Pancreas (tissue), 10 donors: ENCODE data around the gene RFC1. TPM values are rescaled to one million over a fixed set of nuclear protein-coding genes. Genes with fewer than 3 reads are reported as not detected.
"Not testable (repeated sequence)": the region's sequence is repeated elsewhere in the genome, so short reads cannot be mapped to it uniquely, and the experiment has no call there.

Experiments used
- ATAC-seq, 4 donors: fragments of 200-7000 bp; cut with Tn5 transposase; one replicate each; pipeline versions ENCODE4 v1.8.0 to v1.9.1; 2020; ENCODE audit warnings: mild to moderate bottlenecking in 4 of 4, moderate library complexity in 4 of 4
- DNase-seq, 6 donors: peaks; one replicate each; pipeline ENCODE4 v3.0.0-alpha.2; 2020
- FAIRE-seq: peaks from 2 replicates; lab custom pipeline; 2012; peaks lifted over from hg19 to GRCh38; lab: Jason Lieb, UNC
- H3K27ac ChIP-seq, 4 donors: fragments of 200-600 bp; sonication (generic); 1 replicate in 3 of 4; 2 replicates in 1 of 4; pipeline versions ENCODE4 v1.5.0 to v1.8.0; 2020
- H3K27me3 ChIP-seq, 4 donors: fragments of 200-600 bp; one replicate each; pipeline ENCODE4 v1.8.0; 2021
- H3K36me3 ChIP-seq, 3 donors: fragments of 200-600 bp; sonication (generic) in 1 of 3; one replicate each; pipeline versions ENCODE4 v1.5.0 to v1.8.0; 2020 to 2021
- H3K4me1 ChIP-seq, 3 donors: fragments of 200-600 bp; one replicate each; pipeline ENCODE4 v1.8.0; 2021
- H3K4me3 ChIP-seq, 4 donors: fragments of 200-600 bp; sonication (generic) in 2 of 4; one replicate each; pipeline versions ENCODE4 v1.5.0 to v1.8.0; 2020 to 2021
- H3K9me3 ChIP-seq, 4 donors: fragments of 200-600 bp; one replicate each; pipeline ENCODE4 v1.8.0; 2021
- WGBS, 2 donors: extraction: QIAGEN DNeasy Blood & Tissue Kit; methylation state at CpG; one replicate each; pipeline ENCODE4 v1.1.7; 2013; 5-methylcytosine and 5-hydroxymethylcytosine counted together
- intact Hi-C, 3 donors: fragments of 100-400 bp; cut with DNase I; formaldehyde crosslinking; loops; one replicate each; pipeline versions ENCODE4 v1.11.1 to v1.14.2; 2022
- polyA plus RNA-seq, 2 donors: library from polyadenylated mRNA; stranded (reverse); fragments of 200-250 nt; gene quantifications; one replicate each; pipeline ENCODE4 v1.2.3, GENCODE V29; 2013
- total RNA-seq, 6 donors: library from RNA; stranded (reverse); fragmentation: NEBNext Ultra II Directional in 4 of 6; extraction: Animal tissue kit (Norgen Biotek cat#: 25700) in 4 of 6; gene quantifications; one replicate each; pipeline versions ENCODE4 v1.2.1 to v1.2.4, GENCODE V29; 2021 to 2023
- TF ChIP-seq, protein P1 (sequence below), 4 donors: fragments of 200-600 bp; sonication (generic) in 3 of 4; IDR thresholded peaks; one replicate each; pipeline versions ENCODE4 v1.5.0 to v1.8.0; 2021; ENCODE audit warnings: antibody characterized with exemption in 4 of 4
- donor health status: healthy with polysubstance abuse.
- donor health status: DM: no; HTN: no; CAD: no; lungs with moderate emphysema.
- donor health status: DM: no; HTN: no; CAD: no.
- donor health status: control.
- donor health status: control.
- donor health status: Bipolar disorder and iron deficiency.
- donor health status: DM: yes; HTN: yes; CAD: no.
- donor health status: DM: no; HTN: no; CAD: no.
- donor health status: DM: no; HTN: no; CAD: no.
- donor health status: DM: yes; HTN: yes; CAD: no.

RFC1 gene
- total and polyA plus RNA-seq, 8 donors: 9.1 to 53.1 (median 35.7) TPM

DNA sequence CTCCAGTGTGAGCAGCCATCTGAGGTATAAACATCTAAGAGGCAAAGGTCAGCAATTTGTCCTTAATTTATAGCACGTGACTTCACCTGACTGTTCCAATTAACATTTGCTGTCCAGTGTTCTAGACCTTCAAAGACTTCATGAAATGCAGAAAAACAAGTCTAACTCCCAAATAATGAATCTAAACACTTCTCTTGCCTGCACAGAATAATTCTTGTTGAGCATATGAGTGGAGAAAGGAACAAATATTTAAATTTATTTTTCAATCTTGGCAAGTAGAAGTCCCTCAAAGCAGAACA lies 12.0 kb downstream of the RFC1 start:
- no peaks in the 10 kb centered on the region for H3K27me3 ChIP-seq
- FAIRE-seq: peak; percentile 32
- intact Hi-C loops: no loop called here
- TF ChIP-seq, protein P1, sequence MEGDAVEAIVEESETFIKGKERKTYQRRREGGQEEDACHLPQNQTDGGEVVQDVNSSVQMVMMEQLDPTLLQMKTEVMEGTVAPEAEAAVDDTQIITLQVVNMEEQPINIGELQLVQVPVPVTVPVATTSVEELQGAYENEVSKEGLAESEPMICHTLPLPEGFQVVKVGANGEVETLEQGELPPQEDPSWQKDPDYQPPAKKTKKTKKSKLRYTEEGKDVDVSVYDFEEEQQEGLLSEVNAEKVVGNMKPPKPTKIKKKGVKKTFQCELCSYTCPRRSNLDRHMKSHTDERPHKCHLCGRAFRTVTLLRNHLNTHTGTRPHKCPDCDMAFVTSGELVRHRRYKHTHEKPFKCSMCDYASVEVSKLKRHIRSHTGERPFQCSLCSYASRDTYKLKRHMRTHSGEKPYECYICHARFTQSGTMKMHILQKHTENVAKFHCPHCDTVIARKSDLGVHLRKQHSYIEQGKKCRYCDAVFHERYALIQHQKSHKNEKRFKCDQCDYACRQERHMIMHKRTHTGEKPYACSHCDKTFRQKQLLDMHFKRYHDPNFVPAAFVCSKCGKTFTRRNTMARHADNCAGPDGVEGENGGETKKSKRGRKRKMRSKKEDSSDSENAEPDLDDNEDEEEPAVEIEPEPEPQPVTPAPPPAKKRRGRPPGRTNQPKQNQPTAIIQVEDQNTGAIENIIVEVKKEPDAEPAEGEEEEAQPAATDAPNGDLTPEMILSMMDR (IDR thresholded peaks at IDR 0.05): no peak
- H3K4me3 ChIP-seq: peak overlapping the region in 1 of 4 donors; percentile 28
- H3K36me3 ChIP-seq: peaks cover 0 to 10% (median 8%) of the 10 kb centered on the region in 3 donors
- peaks cover 0 to 2% (median 0%) of the 10 kb centered on the region in 4 donors for H3K9me3 ChIP-seq
- peak overlapping the region in 2 of 4 donors; percentile 70 to 92 for H3K27ac ChIP-seq
- no peak for DNase-seq
- ATAC-seq: peak; percentile 41 to 68 (median 52)
- peaks cover 7 to 34% (median 27%) of the 10 kb centered on the region in 3 donors for H3K4me1 ChIP-seq
- WGBS, 2 donors: 4 to 6% methylated on average over 1 of the region's 1 CpG

DNA sequence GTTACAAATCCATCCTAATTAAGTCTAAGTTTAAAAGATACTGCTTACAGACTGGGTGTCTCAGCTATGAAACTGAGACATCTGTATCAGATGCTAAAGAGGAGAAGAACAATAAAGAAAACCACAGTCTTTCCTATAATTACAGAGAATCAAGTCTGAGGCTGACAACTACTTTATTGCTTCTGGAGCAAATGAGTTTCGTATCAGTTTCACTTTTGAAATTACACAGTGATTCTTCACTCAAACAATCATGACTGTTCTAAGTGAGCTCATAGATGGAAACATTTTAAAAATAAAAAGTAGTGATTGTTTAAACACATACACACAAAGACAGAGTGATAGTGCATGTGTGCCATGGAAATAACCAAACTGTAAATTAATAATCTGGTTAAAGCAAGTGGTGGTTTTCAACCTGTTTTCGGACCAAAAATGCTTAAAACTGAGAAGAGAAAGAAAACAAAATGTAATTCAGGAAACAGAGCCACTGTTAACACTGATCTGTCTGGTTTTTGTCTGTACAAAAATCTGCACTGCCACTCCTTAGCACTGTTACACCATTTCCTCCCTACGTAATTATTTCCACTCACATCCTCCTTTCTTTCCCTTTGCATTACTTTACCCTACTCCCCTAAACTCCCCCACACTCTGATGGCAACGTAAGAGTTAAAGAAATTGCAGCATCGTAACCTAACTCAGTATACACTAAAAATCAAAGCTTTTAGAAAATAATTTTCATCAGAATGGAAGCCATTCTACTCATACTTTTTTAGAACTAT lies 12.5 kb downstream of the RFC1 start:
- no peak for DNase-seq
- TF ChIP-seq, protein P1 (IDR thresholded peaks at IDR 0.05): no peak
- ATAC-seq: peak; percentile 60 to 87 (median 67)
- H3K4me1 ChIP-seq: peaks cover 4 to 34% (median 27%) of the 10 kb centered on the region in 3 donors
- peak overlapping the region in 1 of 4 donors; percentile 28 for H3K4me3 ChIP-seq
- no peaks in the 10 kb centered on the region for H3K27me3 ChIP-seq
- H3K27ac ChIP-seq: peak overlapping the region in 2 of 4 donors; percentile 70 to 92
- WGBS, 2 donors: 9 to 11% methylated on average over 5 of the region's 5 CpGs
- peaks cover 0 to 2% (median 0%) of the 10 kb centered on the region in 4 donors for H3K9me3 ChIP-seq
- peak; percentile 90 for FAIRE-seq
- intact Hi-C loops: no loop called here
- H3K36me3 ChIP-seq: peaks cover 0 to 10% (median 8%) of the 10 kb centered on the region in 3 donors

DNA sequence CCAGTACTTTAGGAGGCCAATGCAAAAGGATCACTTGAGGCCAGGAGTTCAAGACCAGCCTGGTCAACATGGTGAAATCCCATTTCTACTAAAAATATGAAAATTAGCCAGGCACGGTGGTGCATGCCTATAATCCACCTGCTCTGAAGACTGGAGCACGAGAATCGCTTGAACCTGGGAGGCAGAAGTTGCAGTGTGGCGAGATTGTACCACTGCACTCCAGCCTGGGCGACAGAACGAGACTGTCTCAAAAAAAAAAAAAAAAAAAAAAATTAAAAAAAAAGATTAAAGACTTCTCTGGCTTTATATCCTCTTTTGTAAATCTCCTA lies 13.0 kb downstream of the RFC1 start:
- Histone ChIP-seq H3K4me1 (peaks cover 0 to 30% (median 27%) of the 10 kb centered on the region in 3 donors), H3K27ac (peak overlapping the region in 2 of 4 donors; percentile 70 to 92), H3K4me3 (peak overlapping the region in 1 of 4 donors; percentile 28)
- peak in 3 of 4 donors; percentile 13 to 35 (median 28) for ATAC-seq
- WGBS, 2 donors: 73 to 75% methylated on average over 6 of the region's 6 CpGs
- H3K9me3 ChIP-seq, H3K36me3 ChIP-seq, intact Hi-C loops, H3K27me3 ChIP-seq, FAIRE-seq, DNase-seq: not testable (repeated sequence)

DNA sequence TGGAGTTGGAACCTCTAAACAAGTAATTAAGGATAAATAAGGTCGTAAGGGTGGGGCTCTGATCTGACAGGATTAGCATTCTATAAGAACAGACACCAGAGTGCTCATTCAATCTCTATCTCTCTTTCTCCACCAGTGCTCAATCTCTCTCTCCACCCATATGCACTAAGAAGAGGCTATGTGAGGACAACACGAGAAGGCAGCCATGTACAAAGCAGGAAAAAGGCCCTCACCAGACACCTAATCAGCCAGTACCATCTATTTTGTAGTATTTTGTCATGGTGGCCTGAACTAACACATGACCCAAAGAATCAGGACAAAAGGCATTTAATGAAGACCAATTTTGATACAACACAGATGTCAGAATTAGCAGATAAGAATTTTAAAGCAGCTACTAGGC lies 16.8 kb downstream of the RFC1 start:
- DNase-seq (no peak), FAIRE-seq (no peak), ATAC-seq (no peak)
- WGBS, 2 donors: 91 to 100% methylated on average over 2 of the region's 2 CpGs
- H3K9me3 ChIP-seq: peaks cover 0 to 2% (median 0%) of the 10 kb centered on the region in 4 donors
- TF ChIP-seq, protein P1 (IDR thresholded peaks at IDR 0.05): no peak
- intact Hi-C loops: no loop called here
- H3K4me3 ChIP-seq: no peak overlapping the region
- no peak overlapping the region for H3K27ac ChIP-seq
- peaks cover 0 to 10% (median 8%) of the 10 kb centered on the region in 3 donors for H3K36me3 ChIP-seq
- peaks cover 4 to 23% (median 18%) of the 10 kb centered on the region in 3 donors for H3K4me1 ChIP-seq
- H3K27me3 ChIP-seq: no peaks in the 10 kb centered on the region

DNA sequence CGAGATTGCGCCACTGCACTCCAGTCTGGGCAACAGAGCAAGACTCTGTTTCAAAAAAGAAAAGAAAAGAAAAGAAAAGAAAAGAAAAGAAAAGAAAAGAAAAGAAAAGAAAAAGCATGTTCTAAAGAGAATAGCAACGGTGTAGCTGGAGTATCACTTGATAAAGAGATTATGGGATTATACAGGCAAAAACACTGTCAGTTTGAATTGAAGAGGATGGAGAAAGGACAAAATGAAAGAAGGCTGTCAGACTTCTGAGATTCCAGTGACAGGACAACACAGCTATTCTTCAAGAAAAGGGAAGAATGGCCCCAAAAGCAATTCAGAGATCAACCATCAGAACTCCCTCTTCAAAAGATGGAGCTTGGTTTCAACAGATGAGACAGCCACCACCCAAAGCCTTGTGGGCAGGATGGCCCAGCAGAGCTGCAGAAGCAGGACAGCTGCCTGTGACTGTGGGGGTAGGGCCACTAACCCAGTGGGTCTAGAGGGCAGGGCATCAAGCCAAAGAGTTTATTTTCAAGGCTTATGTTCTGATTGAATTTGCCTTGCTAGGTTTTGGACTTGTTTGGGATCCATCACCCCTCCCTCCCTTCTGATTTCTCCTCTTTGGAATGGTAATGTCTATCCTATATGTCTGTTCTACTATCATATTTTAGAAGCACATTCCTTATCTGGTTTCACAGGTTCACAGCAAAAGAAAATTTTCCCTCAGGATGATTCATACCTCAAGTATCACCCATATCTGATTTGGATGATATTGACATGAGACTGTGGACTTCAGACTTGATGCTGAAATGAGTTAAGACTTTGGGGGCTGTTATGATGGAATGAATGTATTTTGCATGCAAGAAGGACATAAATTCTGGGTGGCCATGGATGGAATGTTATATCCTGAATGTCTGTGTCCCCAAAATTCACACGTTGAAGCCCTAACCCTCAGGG lies 17.5 kb downstream of the RFC1 start:
- H3K4me1 ChIP-seq: peaks cover 4 to 17% (median 11%) of the 10 kb centered on the region in 3 donors
- intact Hi-C loops: no loop called here
- no peak overlapping the region for H3K27ac ChIP-seq
- WGBS, 2 donors: 89 to 96% methylated on average over 4 of the region's 4 CpGs
- H3K36me3 ChIP-seq: peaks cover 0 to 10% (median 8%) of the 10 kb centered on the region in 3 donors
- no peak overlapping the region for H3K4me3 ChIP-seq
- FAIRE-seq (no peak), DNase-seq (no peak), ATAC-seq (no peak)
- no peaks in the 10 kb centered on the region for H3K27me3 ChIP-seq
- TF ChIP-seq, protein P1 (IDR thresholded peaks at IDR 0.05): no peak
- peaks cover 0 to 2% (median 0%) of the 10 kb centered on the region in 4 donors for H3K9me3 ChIP-seq
